K562 (cell line): Measurements from ENCODE around the gene SPDYE4. TPM values are rescaled to one million over a fixed set of nuclear protein-coding genes. Genes with fewer than 3 reads are reported as not detected.

Experiments
- ATAC-seq: fragments of 200-7000 bp; cut with Tn5 transposase; 3 replicates; pipeline ENCODE4 v1.9.1; 2020; ENCODE audit warnings: moderate library complexity
- BruUV-seq: library from RNA; stranded (reverse); fragments of 400-500 nt; replicated peaks from 2 replicates; lab custom pipeline; 2021; lab: Mats Ljungman, UMichigan
- CTCF ChIA-PET: fragments of 300-600 bp; formaldehyde crosslinking; extraction: SDS; loops from one replicate; lab custom pipeline; 2021; ENCODE audit warnings: low intra/inter-chr PET ratio; lab: Yijun Ruan, JAX
- POLR2A ChIA-PET: fragments of 300-600, 350-650 bp; sonication (Branson Sonifier 250); formaldehyde crosslinking; extraction: SDS; loops from one replicate; lab custom pipeline; 2021; ENCODE audit warnings: antibody characterized with exemption, inconsistent platforms; lab: Yijun Ruan, JAX
- DNase-seq, 4 experiments: peaks; one replicate each; pipeline versions ENCODE4 v3.0.0 to v3.0.0-alpha.2; 2011 to 2018; ENCODE audit warnings: low spot score in 3 of 4, mixed read lengths in 3 of 4; ENCODE audit errors: extremely low read depth in 1 of 4
- FAIRE-seq: peaks from 2 replicates; lab custom pipeline; 2011; peaks lifted over from hg19 to GRCh38; lab: Jason Lieb, UNC
- H2AFZ ChIP-seq: 2 replicates; pipeline ENCODE4 v1.6.0; 2011; ENCODE audit warnings: low read depth, low read length, control low read depth, inconsistent platforms
- H3K27ac ChIP-seq: fragments of 200-600 bp; 3 replicates; pipeline ENCODE4 v1.8.0; 2011; ENCODE audit warnings: low read depth, mild to moderate bottlenecking, control low read depth, inconsistent platforms, low read length, moderate library complexity, mixed read lengths; ENCODE audit errors: extremely low read depth
- H3K27me3 ChIP-seq, 2 experiments: fragments of 300-600 bp in 1 of 2; 2 replicates in 1 of 2; 3 replicates in 1 of 2; pipeline versions ENCODE4 v1.6.0 to v1.8.0; 2011; ENCODE audit warnings: inconsistent platforms in 2 of 2, low read length in 2 of 2, mild to moderate bottlenecking in 1 of 2, mixed read lengths in 1 of 2, moderate library complexity in 1 of 2; ENCODE audit not compliant: control insufficient read depth in 2 of 2, insufficient read depth in 2 of 2
- H3K36me3 ChIP-seq: fragments of 300-600 bp; 3 replicates; pipeline ENCODE4 v1.8.0; 2011; ENCODE audit warnings: mild to moderate bottlenecking, low read length, inconsistent platforms; ENCODE audit not compliant: control insufficient read depth, insufficient read depth
- H3K4me1 ChIP-seq, 2 experiments: fragments of 200-600 bp in 1 of 2; replicated peaks in 1 of 2; 2 replicates in 1 of 2; 3 replicates in 1 of 2; pipeline versions ENCODE4 v1.5.1 to v1.8.0; 2011; ENCODE audit warnings: inconsistent platforms in 2 of 2, low read length in 2 of 2, mild to moderate bottlenecking in 1 of 2, mixed read lengths in 1 of 2, moderate library complexity in 1 of 2; ENCODE audit not compliant: control insufficient read depth in 2 of 2, insufficient read depth in 2 of 2
- H3K4me2 ChIP-seq: 2 replicates; pipeline ENCODE4 v1.6.1; 2011; ENCODE audit warnings: low read length, control low read depth, inconsistent platforms, mixed read lengths; ENCODE audit not compliant: insufficient read depth
- H3K4me3 ChIP-seq: fragments of 200-600 bp; sonication (generic), shearing (Covaris generic); 2 replicates; pipeline ENCODE4 v1.5.1; 2016; ENCODE audit warnings: control low read depth, inconsistent platforms
- H3K79me2 ChIP-seq: fragments of 200-600 bp; 3 replicates; pipeline ENCODE4 v1.8.0; 2011; ENCODE audit warnings: low read length, inconsistent platforms; ENCODE audit not compliant: control insufficient read depth, insufficient read depth
- H3K9ac ChIP-seq, 2 experiments: 2 replicates each; pipeline versions ENCODE4 v1.6.0 to v1.6.1; 2011; ENCODE audit warnings: low read depth in 2 of 2, low read length in 2 of 2, control low read depth in 1 of 2, inconsistent platforms in 1 of 2, mild to moderate bottlenecking in 1 of 2, mixed read lengths in 1 of 2; ENCODE audit not compliant: insufficient read depth in 1 of 2
- H3K9me1 ChIP-seq: one replicate; pipeline ENCODE4 v1.6.0; 2011; ENCODE audit warnings: inconsistent platforms, mild to moderate bottlenecking, low read length, moderate library complexity; ENCODE audit not compliant: control insufficient read depth, insufficient read depth
- H3K9me3 ChIP-seq: replicated peaks from 2 replicates; pipeline ENCODE4 v1.5.1; 2011; ENCODE audit warnings: low read depth, low read length, inconsistent platforms; ENCODE audit not compliant: control insufficient read depth, insufficient read depth
- H4K20me1 ChIP-seq: replicated peaks from 2 replicates; pipeline ENCODE4 v1.6.1; 2011; ENCODE audit warnings: low read length, inconsistent platforms, mixed read lengths; ENCODE audit not compliant: control insufficient read depth, insufficient read depth
- SMARCA4 ChIP-seq: fragments of 450-650 bp; IDR thresholded peaks from 2 replicates; pipeline ENCODE4 v1.6.1; 2016
- TFAP4 ChIP-seq: sonication (generic); formaldehyde crosslinking; IDR thresholded peaks from 2 replicates; pipeline ENCODE4 v1.8.0; 2022; ENCODE audit warnings: missing genetic modification reagents, mild to moderate bottlenecking, moderate library complexity, borderline replicate concordance
- USF2 ChIP-seq: sonication (generic); formaldehyde crosslinking; IDR thresholded peaks from 2 replicates; pipeline ENCODE4 v1.5.0; 2020; ENCODE audit warnings: missing genetic modification reagents
- VEZF1 ChIP-seq: fragments of 200-800 bp; sonication (Bioruptor generic); IDR thresholded peaks from 2 replicates; pipeline ENCODE4 v1.6.1; 2017; ENCODE audit warnings: missing genetic modification characterization, missing compliant biosample characterization
- ZNF175 ChIP-seq: fragments of 200-800 bp; sonication (Bioruptor generic); IDR thresholded peaks from 2 replicates; pipeline ENCODE4 v1.6.1; 2016; ENCODE audit warnings: low read depth, mild to moderate bottlenecking, missing genetic modification characterization, missing compliant biosample characterization
- ZNF766 ChIP-seq: fragments of 200-800 bp; sonication (Bioruptor generic); conservative IDR thresholded peaks from 2 replicates; pipeline ENCODE4 v1.6.1; 2016; ENCODE audit warnings: missing genetic modification characterization, missing compliant biosample characterization
- WGBS: fragments of 100-300 bp; shearing (Covaris generic); methylation state at CpG from one replicate; pipeline ENCODE4 v1.1.6; 2016; ENCODE audit warnings: low coverage, mixed read lengths; ENCODE audit not compliant: insufficient coverage; ENCODE audit errors: missing lambda C conversion rate; 5-methylcytosine and 5-hydroxymethylcytosine counted together
- in situ Hi-C: fragments of 300-500 bp; cut with MboI; formaldehyde crosslinking; loops from 4 replicates; pipeline ENCODE4 v1.15.0; 2018; ENCODE audit warnings: inconsistent platforms, mixed read lengths
- intact Hi-C: fragments of 100-400 bp; cut with micrococcal nuclease; formaldehyde crosslinking; loops from 2 replicates; pipeline ENCODE4 v1.14.2; 2022
- polyA plus RNA-seq, 8 experiments: library from polyadenylated mRNA; depleted of rRNA in 4 of 8; stranded (reverse) in 5 of 8; unstranded in 3 of 8; fragments of >200 nt; fragmentation: Nextera tagmentation in 2 of 8; fragmentation: Illumina TruSeq in 1 of 8; extraction: Ambion mirVana in 2 of 8; extraction: Trizol in 1 of 8; gene quantifications; 2 replicates each; pipeline versions ENCODE4 v1.2.1 to v1.2.3, GENCODE V29; 2011 to 2014; ENCODE audit warnings: inconsistent platforms in 1 of 8, missing spikeins in 1 of 8
- total RNA-seq, 7 experiments: library from RNA; depleted of rRNA in 6 of 7; stranded (reverse); fragments of >200 nt in 6 of 7; fragmentation: Illumina TruSeq in 2 of 7; extraction: Trizol in 2 of 7; gene quantifications; 2 replicates each; pipeline versions ENCODE4 v1.2.1 to v1.2.3, GENCODE V29; 2011 to 2021; ENCODE audit warnings: low replicate concordance in 1 of 7

The SPDYE4 gene
- total and polyA plus RNA-seq, 9 of the 15 experiments (the other 6 are each of a cell fraction or from before 2014, with no cell fraction given) = not detected

GRCh38 chr17:8794636-8795035 is 36.3 kb upstream of the SPDYE4 start (continued):
- TF ChIP-seq TFAP4 (CRISPR knock-in tag) (no peak), VEZF1 (no peak), ZNF175 (no peak)

GRCh38 chr17:8793649-8794048 is 35.3 kb upstream of the SPDYE4 start:
- FAIRE-seq = no peak

More at GRCh38 chr17:8793649-8794048, 35.3 kb upstream of the SPDYE4 start:
- Histone ChIP-seq H2AFZ (no peak overlapping the region), H3K4me3 (no peak overlapping the region), H4K20me1 (no peaks in the 10 kb centered on the region; the same call in 1 of the 2 replicates), H3K27me3 (peaks cover 9 to 28% of the 10 kb centered on the region in 2 experiments), H3K36me3 (no peaks in the 10 kb centered on the region), H3K9me1 (no peaks in the 10 kb centered on the region), H3K4me1 (peaks cover 0 to under 1% of the 10 kb centered on the region in 2 experiments; a peak in 1 of 5 replicates), H3K9ac (no peak overlapping the region), H3K9me3 (no peaks in the 10 kb centered on the region), H3K4me2 (no peak overlapping the region), H3K79me2 (no peaks in the 10 kb centered on the region), H3K27ac (no peak overlapping the region)
- CTCF ChIA-PET = no interaction called here
- POLR2A ChIA-PET = no interaction called here
- no peak for DNase-seq
- ATAC-seq = no peak
- TF ChIP-seq USF2 (CRISPR knock-in tag) (no peak), SMARCA4 (no peak), ZNF766 (CRISPR knock-in tag) (no peak)
- intact Hi-C loops (no loop called here), in situ Hi-C loops (loop anchor here (25.0 kb wide), 1 partner anchor 731 kb away; no protein-coding TSS in a partner anchor)
- no TSS peak for BruUV-seq
- 0% methylated on average over 1 of the region's 2 CpGs for WGBS
